Activated naive CD4-positive, alpha-beta T cell treated with anti-CD3 and anti-CD28 coated beads, Interleukin-2, amount 50 U/mL, for 16 hours (primary cell): ENCODE measurements around the gene CBFA2T3.

Experiments used
- DNase-seq: peaks from one replicate; pipeline ENCODE4 v3.0.0-alpha.2; 2020

Gene CBFA2T3

DNA sequence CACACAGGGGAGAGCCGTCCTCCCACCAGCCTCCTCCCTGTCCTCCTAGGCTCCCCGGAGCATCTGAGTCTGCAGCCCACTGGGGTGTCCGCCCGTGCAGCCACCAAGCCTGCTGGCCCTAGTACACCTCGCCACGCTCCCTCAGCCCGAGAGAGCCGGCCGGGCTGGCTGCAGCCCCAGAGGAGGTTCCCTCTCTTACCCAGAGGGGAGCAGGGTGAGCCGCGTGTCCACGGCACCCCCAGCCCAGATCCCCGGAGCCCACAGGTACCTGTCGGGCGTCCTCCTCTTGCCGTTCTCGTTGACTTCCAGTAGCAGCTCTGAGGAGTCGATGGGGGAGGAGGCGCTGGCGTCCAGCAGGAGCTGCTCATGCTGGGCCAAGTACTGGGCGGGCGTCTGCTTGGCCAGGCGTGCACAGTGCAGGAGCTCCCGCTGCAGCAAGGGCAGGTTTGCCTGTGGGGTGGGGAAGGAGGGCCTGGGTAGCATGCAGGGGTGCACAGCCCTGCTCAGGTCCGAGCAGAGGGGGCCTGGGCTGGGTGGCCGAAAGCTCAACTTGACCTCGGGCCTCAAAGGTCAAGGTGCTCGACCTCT, 91.2 kb downstream of the CBFA2T3 start:
- DNase-seq, result no peak

DNA sequence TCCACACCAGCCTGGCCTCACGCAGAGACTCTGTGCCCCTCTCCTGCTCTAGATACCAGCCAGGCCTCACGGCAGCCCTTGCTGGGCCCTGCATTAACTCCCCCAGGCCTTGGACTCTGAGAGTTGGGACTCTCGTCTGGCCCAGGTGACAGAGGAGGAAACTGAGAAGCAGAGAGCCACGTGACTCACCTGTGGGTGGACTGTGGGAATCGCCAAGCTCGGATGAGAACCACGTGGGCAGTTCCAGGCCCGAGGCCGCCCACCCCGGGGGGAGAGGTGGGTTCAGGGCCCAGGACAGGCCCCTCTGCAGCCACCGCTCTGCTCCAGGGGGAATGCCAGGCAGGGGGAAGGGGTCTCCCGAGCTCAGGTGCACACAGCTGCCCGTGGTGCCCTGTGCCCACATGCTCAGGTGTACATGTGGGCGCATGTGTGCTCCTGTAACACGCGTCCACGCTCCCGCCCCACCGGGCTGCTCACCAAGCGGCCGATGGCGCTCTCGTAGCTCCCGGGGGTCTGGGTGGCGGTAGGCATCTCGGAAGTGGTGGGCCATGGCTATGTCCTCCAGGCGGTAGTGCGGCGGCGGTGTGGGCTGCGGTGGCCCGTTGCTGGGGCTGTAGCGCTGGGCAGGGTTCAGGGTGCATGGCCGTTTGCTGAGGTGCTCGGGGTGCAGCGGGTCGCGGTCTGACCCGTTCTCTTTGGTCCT, 92.3 kb downstream of the CBFA2T3 start:
- no peak for DNase-seq

DNA sequence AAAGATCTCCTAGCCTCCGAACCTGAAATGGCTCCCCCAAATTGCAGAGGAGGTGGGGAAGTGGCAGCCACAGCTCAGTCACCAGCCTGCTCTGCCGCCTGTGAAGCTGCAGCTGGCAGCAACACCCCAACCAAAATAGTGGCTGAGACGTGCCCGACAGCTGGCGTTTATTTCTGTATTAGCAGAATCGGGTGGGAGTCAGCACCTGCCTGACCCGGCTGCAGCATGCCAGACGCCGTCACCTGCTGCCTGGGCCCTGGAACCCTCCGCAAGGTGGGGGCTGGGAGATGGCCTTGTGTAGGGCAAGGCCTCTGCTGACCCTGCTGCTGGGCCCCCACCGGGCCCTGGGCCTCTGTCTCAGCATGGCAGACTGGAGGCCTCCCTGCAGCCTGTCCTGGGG, 93.1 kb downstream of the CBFA2T3 start:
- DNase-seq, result no peak

DNA sequence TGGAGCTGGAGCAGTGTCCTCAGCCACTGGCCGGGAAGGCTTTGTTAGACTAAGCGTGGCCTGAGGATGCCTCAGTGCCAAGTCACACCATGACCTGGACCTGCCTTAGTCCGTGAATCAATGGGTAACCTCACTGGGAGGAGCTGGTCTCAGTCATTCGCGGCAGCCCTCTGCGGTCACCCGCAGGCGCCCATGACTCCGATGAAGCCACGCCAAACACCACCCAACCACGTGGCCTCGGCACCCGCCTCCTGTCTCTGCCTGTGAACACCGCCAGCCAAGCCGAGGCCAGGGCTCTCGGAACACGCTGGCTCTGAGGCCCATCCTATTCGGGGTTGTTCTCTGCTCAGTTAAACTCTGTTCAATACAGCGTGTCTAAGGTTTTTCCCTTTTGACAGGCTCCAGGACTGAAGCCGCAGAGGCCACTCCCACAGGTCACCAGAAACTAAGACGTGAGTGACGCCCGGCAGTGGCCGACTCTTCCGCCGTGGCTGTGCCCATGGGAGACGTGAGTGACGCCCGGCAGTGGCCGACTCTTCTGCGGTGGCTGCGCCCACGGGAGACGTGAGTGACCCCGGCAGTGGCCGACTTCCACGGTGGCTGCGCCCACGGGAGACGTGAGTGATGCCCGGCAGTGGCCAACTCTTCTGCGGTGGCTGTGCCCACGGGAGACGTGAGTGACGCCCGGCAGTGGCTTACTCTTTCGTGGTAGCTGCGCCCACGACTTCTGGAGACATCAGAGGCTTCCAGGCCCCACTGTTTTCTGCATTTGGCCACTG, 93.7 kb downstream of the CBFA2T3 start:
- DNase-seq, result no peak

DNA sequence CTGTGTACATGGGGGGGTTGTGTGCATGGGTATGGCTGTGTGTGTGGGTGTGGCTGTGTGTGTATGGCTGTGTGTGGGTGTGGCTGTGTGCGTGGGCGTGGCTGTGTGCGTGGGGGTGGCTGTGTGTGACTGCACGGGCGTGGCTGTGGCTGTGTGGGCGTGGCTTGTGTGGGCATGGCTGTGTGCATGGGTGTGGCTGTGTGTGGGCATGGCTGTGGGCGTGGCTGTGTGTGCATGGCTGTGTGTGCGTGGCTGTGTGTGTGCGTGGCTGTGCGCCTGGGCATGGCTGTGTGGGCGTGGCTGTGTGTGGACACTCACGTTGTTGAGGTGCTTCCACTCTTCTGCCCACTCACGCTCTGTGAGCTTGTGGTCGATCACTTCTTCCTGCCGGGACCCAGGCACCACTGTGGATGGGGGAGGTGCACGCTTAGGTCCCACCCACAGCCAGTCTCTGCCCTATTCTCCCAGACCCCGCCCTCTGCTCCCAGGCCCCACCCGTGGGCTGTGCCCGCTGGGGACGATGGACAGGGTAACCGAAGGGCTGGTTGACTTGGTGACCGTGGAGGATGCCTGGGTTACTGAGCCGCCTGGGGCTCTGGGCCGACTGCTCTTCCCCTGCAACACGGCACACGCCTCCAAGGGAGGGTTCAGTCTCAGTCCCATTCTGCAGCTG, 94.5 kb downstream of the CBFA2T3 start:
- no peak for DNase-seq

DNA sequence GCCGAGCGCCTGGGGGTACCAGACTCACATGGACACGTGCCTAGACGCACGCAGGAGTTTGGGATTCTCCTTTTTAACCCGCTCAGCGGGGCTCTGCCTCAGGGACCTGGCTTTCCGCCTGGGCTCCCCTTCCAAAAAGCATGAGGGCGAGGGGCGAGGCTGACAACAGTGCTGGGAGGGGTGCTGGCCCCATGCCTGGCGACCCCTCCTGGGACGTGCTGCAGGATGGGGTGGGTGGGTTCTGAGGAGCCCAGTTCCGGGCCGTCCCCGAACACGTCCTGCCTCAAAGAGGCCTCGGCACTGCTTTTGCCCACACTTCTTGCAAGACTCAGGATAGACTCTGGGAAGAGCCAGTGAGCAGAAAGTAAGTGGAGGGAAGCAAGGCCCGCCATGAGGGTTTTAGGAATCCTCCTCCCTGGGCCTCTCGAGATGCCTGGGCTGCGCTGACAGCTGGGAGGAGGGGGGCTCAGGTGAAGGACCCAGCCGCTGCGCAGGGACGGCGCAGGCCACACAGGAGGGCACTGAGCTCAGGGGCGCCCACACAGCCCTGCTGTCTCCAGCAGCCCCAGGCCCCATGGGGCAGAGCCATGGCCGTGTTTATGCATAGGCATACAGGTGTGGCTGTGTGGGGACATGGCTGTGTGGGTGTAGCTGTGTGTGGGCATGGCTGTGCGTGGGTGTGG, 95.2 kb downstream of the CBFA2T3 start:
- DNase-seq, result no peak

DNA sequence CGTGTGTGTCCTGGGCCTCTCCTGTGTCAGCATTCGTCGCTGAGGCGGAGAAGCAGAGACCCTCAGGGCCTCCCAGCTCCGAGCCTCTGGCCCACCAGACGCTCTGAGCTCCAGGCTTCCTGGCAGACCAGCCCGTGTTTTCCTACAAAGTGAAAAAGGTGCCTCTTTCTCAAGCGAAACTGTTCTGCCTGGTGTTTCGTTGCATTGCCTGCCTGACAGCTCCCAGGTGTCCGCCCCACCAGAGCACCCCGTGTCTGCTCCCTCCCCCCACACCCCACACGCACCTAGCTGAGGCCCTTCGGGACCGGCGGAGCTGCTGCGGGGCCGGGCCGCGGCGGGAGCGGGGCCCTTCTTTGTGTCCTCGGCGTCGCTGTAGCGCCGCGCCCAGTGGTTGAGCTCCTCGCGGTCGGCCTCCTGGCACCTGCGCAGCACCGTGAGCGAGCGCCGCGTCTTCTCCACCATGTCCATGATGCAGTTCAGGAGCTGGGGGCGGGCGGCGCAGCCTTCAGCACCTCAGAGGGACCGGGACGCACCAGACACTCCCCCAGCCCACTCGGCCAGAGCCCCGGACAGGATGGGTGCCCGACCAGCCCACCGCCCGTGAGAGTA, 95.9 kb downstream of the CBFA2T3 start:
- no peak for DNase-seq

DNA sequence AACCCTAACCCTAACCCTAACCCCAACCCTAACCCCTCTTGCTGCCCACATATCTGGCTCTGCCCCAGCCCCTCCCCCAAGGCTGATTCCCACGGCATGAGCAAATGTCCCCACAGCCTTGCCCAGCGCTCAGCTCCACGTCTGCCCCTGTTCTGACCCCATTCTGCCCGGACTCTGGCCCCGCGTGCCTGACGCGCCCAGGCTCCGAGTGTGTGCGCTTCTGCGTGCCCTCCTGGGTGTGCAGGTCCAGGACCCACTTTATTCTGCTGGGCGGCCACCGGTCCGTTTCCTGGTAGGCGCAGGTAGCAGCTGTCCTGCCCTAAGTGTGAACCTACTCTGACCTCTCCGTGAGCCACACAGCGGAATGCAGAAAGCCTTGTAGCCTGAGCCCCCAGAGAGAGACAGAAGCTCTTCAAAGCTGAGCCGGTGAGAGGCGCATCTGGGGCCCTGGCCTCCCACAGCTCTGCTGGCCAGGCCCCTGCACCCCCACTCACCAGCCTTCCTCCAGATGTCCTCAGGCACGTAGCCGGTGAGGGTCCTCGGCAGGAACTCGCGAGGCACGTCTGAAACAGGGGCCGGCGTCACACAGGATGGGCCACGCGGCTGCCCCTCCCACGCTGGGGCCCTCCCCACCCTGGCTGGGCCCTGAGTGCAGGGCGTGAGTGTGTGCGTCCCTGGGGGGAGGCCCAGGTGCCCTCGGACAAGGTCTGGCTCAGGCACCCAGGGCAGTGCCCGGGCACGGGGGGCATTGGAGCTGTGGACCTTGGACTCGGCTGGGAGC, 96.6 kb downstream of the CBFA2T3 start:
- no peak for DNase-seq

DNA sequence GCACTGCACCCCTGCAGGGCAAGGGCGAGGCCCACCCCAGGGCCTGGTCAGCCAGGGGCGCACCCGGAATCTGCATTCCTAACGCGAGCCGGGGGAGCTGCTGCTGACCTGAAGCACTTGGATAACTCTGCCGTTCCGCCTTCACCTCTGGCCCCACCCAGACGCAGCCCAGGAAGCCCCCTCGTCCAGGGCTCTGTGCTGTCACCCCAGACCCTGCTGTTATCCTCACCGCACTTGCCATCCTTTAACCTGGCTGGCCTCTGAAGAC, 97.3 kb downstream of the CBFA2T3 start:
- no peak for DNase-seq

DNA sequence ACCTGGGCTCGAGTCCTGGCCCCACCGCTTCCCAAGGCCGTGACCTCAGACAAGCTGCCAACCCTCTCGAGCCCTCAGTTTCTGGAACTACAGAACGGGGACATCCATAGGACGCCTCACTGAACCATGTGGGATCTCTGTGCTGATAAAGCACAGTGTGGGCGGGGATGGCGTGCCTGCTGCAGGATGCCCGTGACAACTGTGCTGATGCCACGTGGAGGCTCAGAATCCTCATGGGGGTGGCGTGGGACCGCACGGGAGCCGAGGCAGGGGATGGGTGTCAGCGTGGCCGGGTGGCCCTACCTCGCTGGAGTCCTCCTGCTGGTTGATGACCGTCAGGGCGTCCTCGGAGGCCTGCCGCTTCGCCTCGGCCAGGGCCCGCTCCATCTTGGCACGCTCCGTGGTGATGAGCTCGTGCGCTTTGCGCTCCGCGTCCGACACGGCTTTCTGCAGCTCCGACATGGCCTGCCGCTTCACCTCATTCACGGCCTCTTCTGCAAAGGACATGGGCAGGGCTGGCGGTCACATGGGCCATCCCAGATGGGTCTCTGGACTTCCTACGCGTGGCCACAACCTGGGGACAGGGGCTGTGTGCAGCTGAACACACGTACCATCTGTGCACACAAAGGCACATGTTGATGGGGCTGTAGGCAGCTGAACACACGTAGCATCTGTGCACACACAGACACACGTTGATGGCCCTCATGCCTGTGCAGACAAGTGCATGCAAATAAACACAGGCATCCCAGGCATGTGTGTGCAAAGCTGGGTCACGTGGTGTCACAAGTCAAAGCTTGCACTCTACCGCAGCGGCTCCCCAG, 97.8 kb downstream of the CBFA2T3 start:
- no peak for DNase-seq

DNA sequence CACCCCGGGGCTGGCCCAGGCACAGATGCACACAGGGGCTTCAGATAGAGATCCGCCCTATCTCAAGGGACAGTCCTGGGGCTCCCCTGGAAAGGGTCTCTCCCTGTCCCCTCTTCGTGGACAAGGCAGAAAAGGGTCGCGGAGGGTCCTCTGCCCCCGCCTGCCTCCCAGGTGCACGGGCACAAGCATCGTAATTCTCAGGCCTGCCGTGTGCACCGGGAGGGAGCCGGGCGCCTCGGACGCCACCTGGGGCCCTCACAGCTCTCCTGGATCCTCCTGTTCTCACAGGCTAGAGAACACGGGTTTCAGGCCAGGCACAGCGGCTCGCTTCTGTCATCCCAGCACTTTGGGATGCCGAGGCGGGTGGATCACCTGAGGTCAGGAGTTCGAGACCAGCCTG, 98.7 kb downstream of the CBFA2T3 start:
- no peak for DNase-seq

DNA sequence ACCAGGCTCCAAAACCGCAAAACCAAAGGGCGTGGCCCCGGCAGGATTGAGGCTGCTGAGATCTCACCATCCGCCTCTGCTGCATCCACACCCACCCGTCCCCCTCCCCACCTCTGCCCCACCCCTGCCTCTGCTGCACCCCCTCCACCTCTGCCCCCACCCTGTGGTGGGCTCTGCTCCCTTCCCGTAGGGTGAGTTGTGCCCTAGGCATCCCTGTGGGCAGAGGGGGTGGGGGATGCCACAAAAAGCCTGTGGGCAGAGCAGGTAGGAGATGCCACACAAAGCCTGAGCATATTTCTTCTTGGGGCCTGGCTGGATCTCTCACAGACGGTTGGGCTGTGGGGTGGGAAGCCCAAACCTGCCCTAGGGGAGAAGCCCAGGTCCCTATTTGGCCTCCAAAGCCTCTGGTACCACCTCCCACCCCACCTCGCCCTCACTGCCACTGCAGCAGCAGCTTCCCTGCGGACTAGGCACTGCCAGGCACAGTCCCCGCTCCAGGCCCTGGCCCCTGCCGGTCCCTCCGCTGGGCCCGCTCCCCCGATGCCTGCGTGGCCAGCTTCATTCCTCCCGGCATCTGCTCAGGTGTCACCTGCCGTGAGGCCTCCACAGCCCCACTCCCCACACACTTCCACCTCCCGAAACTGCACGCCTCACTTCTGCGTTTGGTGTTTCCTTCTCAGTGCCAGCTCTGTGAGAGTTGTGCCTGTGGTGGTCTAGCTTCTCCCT, 99.3 kb downstream of the CBFA2T3 start:
- DNase-seq, result no peak

DNA sequence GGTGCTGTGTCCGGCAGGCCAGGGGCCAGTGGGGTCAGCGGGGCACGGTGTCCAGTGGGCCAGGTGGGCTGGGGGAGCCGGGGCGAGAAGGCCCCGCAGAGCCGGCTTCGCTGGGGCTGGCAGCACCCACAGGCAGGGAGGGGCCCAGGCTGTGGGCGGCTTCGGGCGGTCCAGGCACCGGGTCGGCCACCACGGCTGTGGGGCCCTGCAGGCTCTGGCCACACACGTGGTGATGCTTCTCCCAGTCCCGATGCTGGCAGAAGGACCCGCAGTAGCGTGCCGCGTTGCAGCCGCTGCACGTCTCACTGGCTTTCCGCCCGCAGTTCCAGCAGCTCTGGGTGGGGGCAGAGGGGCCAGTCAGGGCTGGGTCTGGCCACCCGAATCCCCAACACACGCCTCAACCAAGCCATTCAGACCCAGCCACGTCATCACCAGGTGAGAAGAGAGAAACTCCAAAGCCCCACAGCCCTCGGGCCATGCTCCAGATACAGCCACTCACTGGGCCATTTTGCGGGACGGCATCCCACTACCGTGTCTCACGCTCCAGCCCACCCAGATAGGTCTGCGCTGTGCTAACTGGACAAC, 100.0 kb downstream of the CBFA2T3 start:
- no peak for DNase-seq

DNA sequence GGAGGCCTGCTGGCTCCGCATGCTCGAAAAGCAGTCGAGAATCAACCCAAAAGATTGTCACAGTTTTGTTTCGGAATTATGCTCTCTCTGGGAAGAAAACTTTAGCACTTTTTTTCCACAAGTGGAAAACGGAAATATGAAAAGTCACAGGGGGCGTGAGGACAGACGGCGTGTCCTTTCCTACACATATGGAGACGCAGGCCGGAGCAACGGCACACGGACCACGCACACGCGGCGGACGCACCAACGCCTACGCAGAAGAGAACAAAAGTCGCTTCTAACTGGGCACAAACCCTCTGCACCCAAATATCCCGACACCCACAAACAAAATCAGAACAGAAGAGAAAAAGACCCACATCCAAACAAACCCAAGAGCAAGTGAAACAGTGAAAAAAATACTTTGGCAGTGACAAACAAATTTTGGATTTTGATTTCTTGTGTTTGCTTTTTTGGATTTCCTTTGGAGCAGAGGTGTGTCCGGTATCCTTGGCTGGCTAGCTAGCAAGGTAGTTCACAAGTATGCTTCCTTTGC, 101.2 kb downstream of the CBFA2T3 start:
- DNase-seq, result no peak

DNA sequence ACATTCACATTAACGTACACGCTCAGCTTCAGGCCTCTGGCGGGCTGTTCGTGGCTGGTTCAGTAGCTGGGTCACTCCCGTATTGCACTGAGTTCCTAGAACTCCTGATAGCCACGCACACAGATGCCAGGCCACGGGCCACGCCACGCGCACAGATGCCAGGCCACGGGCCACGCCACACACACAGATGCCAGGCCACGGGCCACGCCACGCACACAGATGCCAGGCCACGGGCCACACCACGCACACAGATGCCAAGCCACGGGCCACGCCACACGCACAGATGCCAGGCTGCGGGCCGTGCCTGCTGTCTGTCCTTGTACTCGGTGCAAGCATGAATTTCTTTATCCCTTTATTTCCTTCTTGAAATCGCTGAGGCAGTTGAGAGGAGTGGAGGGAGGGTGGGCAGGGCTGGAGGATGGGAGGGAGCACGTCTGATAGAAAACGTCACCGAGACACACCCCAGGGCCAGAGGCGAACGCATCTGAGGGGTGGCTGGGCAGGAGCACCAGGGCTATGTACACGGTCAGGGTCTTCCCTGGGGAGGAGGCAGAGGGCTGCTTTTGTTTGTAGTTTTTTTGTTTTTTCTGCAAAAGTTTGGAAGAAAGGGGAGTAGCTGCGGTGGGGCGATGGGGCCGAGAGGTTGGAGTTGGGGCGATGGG, 101.9 kb downstream of the CBFA2T3 start:
- DNase-seq, result no peak

DNA sequence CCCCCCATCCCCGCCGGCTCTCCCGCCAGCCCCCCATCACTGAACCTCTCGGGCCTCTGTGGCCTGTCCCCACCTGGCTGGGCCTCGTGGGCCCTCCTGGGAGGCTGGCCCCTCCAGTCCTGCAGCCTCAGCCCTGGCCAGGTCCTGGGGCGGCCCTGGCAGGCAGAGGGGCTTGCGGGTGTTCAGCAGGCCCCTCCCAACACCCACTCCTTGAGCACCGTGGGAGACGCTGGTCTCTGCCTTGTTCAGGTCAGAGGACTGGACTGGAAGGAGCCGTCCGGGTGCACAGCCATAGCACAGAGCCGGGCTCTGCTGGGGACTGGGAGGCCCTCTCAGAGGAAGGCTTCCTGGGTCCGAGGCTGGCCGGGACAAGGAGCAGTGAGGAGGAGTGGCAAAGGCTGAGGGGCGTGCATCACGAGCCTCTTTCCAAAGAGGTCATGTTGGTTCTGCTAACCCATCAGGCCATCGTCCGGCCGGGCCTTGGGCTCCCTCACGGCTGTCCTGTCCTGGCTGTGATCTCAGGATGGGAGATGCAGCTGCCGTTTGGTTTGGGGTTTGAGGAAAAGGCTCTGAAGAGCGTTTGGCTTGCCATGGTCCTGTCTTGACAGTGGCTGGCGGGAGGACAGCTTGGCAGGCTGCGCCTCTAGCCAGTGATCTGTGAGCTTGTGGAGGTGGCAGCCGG, 104.2 kb downstream of the CBFA2T3 start:
- DNase-seq, result no peak

DNA sequence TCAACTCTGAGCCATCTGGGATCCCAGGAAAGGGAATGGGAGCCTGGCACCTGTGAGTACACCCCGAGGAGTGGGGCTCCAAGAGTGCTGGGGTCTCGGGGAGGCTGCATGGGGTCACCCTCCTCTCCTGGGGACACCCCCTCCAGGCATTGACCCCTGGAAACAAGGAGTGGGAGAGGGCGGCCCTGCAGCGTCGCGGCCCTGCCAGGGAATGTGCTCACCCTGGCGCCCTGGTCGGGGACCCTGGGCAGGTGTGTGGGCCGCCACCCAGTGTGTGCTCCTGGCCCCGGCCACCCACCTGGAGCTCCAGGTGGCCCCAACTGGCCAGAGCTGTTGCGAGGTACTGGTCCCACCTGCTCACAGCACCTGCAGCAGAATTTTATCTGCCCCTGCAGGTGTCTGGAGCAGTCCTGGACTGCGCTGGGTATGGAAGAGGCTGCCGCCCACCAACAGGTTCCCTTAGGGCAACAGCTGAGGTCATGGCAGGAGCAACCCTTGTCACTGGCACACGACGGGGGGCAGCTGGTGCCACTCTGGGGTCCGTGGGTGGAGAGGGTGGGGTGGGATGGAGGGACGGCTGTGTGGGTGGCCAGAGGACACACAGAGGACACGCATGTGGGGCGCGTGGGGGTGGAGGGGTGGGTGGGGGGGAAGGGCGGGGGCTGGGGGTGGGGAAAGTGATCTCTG, 105.1 kb downstream of the CBFA2T3 start:
- DNase-seq, result no peak

DNA sequence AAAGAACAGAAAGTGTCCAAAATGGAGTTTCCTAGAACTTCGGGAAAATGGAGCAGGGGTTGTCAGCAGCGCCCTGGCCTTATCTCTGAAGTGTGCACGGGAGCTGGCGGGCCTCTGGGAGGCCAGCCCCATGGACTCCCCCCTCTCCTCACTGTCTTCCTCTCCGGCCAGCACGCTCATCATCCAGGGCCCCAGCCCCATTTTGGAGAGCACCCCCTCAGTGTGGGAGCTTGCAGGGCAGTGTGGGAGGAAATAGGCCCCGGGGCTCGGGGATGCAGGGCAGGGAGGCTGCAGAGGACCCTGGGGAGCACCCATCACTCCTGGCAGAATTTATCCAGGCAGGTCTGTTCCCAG, 105.7 kb downstream of the CBFA2T3 start:
- DNase-seq, result no peak
